GM19395 (cell line): ENCODE results near the gene TPX2.
"Not testable (repeated sequence)": the region's sequence is repeated elsewhere in the genome, so short reads cannot be mapped to it uniquely, and the experiment has no call there.

Source experiments
- ATAC-seq: cut with Tn5 transposase; IDR thresholded peaks from one replicate; pipeline ENCODE4 v1.9.1; 2021; ENCODE audit warnings: mild to moderate bottlenecking, moderate library complexity; ENCODE audit not compliant: unreplicated experiment

TPX2 gene

DNA sequence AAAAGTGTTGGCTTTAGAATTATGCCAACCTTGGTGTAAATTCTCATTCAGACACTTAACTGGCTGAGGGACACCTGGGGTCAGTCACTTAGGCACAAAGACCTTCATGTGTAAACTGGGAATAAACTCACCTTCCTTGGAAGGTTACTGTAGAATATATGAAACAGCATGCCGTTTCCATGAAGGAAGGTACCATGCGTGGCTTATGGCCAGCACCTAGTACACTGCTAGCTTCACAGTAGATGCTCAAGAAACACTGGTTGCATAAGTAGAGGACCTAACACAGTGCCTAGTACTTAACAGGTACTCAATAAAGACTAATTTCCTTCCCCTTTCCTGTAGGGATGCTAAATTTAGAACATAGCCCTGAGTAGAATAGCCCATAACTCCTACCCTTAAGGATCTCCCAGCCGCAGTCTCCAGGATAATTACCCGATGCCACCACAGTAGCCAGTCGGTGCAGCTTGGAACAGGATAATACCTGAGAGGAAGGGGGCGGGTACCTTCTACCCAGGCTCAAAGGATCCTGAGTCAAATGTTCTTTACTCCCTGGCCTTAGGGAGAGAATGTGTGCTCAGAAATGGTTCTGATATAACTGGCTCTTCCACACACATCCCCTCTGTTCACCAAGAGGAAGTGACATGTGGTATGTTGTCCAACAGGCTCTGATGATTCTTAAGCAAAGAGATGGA, 20.0 kb upstream of the TPX2 start:
- ATAC-seq: no peak

DNA sequence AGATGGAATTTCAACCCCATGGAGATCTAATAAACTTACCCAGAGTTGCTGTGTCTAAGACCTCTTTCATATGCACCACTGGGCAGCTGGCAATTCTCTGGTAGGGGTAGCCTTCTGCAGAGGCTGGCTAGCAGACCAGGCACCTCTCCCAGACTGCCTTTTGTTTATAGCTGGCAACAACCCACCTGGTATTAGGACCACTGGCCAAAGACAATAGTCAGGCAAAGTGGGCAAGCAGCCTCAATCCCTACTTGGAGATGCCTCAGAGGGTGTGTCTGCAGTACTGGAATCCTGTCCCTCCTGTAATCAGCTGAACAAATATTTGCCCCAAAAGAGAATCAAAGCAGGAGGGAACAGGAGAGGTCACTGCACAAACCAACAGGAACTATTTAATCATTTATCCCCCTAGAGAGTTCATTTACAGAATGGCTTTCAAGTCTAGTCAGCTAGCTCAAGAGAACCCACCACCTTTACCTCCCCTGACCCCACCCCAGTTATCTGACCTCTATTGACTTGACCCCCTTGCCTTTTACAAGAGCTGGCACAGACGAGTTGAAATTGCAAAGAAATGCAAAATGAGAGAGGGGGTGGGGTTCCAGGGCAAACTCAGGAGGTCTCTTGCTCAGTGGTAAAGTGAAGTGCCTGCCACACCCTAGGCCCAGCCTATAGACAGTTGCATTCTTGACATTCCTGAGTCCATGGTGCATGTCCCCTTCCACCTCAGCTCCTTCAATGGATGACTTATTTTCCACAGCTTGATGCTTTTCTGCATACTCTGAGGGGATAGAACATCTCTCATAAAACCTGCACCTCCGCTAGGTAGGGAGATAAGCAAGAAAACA, 19.2 kb upstream of the TPX2 start:
- no peak for ATAC-seq

DNA sequence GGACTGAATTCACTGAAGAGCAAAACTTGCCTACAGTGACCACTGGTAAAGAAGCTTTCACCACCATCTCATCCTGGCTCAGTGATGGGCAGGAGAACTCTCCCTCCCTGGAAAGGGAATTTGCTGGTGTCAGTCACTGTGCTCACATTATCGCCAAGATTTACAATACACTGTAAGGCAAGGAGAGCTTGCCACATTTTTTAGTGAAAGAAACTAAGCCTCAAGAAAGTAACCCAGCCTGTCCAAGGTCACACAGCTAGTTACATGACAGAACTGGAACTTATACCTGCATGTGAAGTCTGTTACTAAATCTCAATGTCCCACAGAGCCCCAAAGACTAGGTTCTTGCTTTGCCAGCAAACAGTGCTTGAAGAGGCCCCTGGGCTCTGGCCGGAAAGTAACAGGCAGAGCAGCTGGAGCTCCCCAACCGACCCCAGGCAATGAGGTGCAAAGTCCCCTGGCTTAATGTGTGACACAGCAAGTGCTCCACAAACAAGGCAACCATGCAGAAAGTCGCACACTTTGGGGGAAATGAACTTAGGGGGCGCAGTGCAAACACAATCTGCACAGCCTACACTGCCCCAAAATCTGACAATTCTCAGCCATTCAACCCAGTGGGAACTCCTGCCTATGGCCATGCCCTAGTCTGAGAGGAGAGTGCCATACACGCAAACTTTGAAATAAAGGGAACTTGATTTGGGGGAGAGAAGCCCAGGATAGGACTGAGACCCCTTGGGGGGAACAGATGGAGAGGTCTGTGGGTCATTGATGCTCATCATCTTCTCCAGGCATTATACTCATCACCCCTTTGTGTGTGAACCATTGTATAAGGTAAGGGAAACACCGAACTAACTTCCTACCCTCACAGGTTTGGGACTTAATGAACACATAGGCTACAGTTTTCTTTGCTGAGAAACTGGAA, 18.3 kb upstream of the TPX2 start:
- no peak for ATAC-seq

DNA sequence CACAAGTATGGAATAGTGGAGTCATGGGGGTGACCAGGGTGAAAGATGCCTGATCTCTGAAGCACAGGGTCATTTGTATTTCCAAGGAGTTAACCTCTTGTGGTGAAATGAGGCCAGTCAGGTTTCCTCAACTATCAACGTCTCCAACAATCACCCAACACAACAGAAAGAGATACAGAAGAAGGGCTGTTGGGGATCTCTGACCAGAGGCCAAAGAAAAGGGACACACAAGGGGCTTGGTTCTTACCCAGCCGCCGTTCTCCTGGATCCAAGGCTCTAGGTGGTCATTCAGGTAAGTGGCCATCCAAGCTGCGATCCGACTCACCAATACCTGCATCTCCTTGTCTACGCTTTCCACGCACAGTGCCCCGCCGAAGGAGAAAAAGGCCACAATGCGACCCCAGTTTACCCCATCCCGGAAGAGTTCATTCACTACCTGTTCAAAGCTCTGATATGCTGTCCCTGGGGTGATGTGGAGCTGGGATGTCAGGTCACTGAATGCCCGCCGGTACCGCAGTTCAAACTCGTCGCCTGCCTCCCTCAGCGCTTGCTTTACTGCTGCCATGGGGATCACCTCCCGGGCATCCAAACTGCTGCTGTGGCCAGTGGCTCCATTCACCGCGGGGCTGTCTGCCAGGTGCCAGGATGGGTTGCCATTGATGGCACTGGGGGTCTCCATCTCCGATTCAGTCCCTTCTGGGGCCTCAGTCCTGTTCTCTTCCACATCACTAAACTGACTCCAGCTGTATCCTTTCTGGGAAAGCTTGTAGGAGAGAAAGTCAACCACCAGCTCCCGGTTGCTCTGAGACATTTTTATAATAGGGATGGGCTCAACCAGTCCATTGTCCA, 17.5 kb upstream of the TPX2 start:
- ATAC-seq: no peak

DNA sequence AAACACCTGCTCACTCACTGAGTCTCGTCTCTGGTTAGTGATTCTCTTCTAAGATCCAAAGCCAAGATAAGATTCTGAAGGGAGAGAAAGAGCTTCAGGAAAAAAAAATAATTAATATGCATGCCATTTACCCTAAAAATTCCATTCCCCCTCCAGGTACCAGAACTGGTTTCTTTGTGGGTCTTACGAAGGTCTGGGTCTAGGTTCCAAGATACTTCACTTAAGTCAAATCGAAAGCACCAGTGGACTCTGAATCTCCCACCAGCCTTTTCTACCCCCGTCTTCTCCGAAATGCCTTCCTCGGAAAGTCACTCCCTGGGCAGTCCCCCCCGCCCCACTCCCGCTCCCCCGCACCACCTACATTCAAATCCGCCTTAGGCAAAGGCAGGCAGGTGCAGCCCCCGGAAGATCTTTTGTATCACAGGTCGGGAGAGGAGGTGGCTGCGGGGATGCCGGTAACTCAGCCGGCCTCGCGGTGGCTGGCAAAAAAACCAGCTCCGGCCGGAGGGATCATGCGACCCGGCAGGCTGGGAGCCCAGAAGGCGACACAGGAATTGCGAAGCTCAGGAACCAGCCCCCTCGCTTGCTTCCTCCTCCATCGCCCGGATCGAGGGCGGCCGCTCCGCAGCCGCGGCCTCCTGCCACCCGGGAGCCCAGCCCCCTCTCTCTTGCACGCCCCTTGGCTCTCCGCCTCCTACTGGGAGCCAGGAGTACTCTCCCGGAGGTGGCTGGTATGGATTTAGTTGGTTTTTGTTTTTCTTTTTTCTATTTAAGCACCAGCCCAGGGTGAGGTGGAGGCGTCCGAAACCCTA, 16.6 kb upstream of the TPX2 start, which contains the start of gene BCL2L1:
TSS of gene BCL2L1 (minus strand) at position 612 of the 812 bp plus-strand sequence. CDS start 650 bp downstream, outside the sequence.
- peak; percentile 31 for ATAC-seq

DNA sequence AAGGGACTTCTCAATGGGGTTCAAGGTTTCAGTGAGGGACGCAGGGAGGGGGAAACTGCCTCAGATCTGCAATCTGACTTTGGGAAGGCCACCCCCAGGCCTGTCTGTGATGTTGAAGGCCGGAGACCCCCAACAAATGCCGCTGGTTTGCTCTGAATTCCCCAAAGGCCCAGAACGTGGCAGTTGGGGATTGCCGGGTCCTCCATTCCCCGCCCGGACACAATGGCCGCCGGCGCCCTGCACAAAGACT, 16.1 kb upstream of the TPX2 start:
- no peak for ATAC-seq

DNA sequence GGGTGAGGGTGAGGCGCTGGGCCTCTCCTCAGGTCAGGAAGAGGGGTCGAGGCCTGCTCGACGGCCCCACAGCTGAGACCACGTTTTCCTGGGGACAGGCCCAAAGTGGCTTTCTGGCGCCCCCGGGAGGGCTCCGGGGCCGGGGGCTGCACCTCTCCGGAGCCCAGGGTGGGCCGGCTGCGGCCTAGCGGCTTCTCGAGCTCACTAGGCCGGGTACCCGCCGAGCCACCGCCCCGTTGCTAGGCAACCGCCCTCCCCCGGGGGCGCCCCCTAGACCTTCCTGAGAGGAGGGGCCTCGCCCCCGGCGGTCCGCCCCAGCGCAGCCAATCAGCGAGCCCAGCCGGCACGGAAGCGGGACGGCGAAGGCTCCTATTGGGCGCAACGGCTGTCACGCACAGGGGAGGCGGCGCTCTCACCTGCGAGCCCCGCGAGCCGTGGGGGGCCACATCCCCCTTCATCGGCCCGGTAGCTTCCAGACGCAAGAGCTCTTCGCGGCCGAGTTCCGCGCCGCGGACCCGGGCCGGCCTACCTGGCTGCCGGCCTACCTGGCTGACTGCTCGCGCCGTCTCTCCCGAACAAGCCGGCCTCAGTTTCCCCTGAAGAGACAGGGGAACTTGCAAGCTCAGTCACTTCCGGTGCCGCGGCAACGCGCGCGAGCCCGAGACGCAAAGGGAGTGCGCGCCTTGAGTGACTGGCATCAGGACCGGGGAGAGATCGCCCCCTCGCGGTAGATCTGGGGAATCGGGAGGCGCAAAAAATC, 15.6 kb upstream of the TPX2 start:
- peak; percentile 81 for ATAC-seq

DNA sequence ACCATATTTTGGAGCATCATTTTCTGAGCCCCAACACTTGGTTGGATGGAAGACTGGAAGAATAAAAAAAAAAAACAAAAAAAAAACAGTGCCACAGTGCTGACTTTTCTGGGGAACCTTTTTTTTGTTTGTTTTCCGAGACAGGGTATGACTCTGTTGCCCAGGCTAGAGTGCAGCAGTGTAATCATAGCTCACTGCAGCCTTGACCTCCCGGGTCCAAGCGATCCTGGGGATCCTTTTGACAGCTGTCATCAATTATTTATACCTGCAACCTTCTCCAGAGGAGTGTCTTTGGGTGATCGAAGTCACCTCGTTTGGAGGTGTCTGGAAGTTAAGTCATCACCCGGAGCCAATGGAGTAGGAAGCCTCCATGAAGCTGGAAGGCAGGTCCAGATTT, 7.8 kb upstream of the TPX2 start:
- ATAC-seq: no peak

DNA sequence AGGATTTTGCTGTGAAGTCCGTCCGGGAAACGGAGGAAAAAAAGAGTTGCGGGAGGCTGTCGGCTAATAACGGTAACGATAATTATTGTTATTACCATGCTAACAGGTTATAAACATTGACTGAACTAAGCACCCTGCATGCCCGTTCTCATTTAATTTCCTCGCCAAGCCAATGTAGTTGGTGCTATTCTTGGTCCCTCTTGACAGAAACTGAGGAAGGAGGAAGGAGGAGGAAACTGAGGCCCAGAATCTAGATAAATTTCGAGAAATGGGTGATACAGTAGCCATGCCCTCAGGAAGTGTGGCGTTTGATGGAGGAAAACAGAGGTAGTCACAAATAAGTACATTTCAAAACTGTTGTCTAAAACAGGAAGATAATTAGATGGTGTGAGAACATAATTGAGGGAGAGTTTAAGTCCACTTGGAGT, 474 bp downstream of the TPX2 start:
- no peak for ATAC-seq

DNA sequence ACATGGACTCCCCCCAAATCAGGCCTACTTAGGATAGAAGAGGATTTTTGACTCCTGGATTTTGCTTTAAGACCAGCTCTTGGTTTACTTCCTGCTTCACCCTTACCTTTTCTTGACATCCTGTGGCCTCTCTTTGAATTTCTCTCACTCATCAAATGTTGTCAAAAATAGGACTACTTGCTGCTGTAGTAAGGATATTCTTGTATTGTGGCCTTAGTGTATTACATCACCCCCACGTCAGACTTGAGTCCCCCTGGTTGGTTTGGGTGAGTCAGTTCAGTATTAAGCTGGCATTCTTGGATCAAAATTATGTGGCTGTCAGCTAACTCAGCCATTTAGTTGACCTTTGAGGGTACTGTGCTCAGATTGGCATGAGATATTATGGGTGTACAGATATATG, 1.1 kb downstream of the TPX2 start:
- no peak for ATAC-seq

DNA sequence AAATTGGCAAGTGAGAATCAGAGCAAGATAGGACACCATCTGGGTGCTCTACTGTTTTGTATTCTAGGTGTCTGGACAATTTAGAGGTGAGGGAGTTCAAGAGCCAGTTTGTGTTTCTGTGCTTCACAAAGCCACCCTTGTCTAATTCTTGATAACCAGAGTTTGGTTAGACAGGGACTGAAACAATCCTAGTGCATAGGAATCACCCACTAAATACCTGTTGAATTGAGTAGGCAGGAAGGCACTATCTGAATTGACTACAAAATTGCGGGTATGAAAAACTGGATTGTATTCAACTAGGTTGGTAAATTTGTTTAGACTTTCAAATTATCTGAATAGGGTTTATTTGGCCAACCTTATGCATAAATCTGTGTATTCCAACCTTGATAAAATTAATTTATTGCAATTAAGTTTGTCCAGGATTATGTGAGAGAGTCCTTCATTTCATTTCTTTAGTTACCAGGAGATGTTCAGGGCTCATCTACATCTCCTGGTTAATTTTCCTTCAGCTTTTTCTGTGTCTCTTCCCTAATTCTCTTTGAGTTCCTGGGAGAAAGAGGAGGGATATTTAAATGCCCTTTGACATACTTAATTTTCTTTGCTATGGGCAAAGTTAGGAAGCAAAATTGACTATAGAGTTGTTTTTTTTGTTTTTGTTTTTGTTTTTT, 1.7 kb downstream of the TPX2 start:
- no peak for ATAC-seq

DNA sequence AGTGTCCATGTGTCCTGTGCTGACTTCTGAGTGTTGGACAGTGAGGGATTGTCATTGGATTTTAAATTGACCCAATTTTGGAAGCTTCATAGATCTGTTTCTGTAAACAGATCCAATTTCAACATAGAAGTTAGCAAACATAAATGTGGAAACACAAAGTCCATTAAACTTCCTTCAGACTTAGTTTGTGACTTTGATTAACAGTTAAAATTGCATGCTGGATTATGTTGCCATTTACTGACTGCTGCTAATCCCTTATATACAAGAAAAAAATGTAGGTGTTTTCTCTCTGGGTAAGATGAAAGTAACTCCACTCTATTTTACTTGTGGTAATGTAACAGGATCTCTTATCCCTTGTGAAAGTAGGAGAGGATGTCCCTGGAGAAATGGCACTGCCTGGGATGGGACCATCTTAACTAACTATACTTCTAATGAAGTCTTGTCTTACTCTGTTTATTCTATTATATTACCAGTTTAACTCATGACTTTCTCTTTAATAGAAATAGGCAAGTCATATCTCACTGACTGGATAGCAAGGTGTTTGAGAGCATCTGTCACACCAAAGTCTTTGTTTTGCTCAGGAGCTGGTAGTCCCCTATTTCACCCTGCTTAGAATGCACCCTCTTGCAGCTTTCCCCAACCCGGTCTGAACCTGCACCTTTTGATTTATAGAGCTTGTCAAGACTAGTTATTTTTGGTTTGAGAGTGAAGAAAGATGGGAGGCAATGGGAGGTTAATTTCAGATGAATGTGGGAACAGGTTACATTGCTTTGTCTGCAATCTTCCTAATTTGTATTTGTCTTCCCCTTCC, 7.2 kb downstream of the TPX2 start:
- ATAC-seq: no peak

DNA sequence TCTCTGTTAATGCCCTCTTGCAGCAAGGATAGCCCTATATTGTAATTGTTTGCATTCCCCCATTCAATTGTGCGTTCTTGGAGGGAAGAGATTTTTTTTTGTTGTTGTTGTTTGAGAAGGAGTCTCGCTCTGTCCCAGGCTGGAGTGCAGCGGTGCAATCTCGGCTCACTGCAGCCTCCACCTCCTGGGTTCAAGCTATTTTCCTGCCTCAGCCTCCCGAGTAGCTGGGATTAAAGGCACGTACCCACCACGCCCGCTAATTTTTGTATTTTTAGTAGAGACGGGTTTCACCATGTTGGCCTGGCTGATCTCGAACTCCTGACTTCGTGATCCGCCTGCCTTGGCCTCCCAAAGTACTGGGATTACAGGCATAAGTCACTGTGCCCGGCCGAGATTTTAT, 7.9 kb downstream of the TPX2 start:
- not testable (repeated sequence) for ATAC-seq

DNA sequence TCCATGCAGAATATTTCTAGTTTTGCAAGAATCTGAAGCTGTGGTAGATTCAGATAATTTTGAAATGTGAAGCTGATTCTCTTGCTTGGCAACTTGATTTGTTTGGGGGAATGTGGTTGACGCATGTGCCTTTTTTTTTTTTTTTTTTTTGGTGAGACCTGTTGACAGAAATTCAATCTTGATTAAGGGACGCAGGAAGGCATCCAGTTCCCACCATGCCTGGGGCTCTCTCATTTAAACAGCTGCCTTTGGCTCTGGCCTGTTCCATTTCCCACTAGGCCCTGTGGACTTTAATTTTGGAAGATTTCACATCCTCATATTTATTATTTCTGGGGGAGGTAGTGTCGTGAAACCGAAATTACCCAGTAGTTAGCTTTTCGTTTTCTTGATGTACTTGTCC, 8.6 kb downstream of the TPX2 start:
- ATAC-seq: no peak

DNA sequence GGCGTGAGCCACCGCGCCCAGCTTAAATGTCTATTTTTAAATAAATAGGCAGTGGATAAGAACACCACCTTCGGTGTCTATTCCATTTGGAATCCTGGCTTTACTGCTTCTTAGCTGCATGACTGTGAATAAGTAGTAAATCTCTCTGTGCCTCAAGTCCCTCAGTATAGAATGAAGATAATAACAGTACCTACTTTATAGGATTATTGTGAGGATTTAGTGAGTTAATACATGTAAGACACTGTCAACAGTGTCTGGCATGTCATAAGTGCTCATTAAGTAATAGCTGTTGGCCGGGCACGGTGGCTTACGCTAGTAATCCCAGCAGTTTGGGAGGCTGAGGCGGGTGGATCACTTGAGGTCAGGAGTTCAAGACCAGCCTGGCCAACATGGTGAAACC, 10.1 kb downstream of the TPX2 start:
- no peak for ATAC-seq

DNA sequence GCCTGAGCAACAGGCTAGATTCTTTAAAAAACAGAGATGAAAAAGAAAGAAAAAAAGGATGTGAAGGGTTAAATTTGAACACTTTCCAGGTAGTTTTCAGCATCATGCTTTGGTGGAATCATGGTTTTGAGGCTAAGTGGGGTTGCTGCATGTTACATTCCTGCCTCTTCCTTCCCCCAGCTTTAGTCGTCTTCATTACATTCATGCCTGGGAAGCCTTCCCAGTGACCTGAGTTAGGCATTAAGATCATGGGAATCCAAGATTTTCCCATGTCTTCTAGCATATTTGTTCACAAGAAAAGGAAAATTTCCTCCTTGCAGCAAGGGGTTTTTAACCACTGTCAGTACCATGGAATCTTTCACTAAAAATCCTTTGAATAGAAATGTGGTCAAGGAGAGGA, 12.0 kb downstream of the TPX2 start:
- no peak for ATAC-seq

DNA sequence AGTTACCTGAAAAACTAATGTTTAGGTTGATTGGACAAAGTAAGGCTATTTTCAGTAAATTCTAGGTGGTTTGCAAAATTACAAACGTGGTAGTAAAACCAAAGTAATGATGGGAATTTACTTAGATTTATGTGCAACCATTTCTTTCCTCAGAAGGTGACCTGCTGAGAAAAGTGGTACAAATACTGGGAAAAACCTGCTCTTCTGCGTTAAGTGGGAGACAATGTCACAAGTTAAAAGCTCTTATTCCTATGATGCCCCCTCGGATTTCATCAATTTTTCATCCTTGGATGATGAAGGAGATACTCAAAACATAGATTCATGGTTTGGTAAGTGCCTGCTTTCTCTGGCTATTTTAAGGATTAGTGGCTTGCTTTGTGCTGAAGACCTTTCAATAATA, 18.2 kb downstream of the TPX2 start:
- ATAC-seq: no peak

DNA sequence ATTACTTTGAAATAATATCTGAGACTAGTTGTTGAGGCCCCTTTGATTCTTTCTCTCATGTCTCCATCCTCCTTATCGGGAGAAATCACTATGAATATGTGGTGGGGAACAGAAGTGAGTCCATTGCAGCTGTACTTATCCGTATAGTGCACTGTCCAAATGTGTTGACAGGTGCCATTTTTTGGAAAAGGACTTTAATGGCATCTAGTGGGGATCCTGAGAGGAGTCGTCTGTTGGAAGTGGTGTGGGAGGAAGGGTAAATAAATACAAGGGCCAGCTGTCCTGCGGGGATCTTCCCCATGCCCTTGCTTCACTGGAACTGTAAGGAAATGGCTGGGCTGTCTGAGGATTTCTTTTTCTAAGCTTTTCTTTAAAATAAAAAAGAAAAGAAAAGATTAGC, 19.4 kb downstream of the TPX2 start:
- ATAC-seq: no peak
